HepG2 (cell line): ENCODE results near the gene LDLRAP1. TPM values are rescaled to one million over a fixed set of nuclear protein-coding genes. Genes with fewer than 3 reads are reported as not detected.

ENCODE experiments used
- ARNT2 ChIP-seq: sonication (generic); formaldehyde crosslinking; IDR thresholded peaks from 2 replicates; pipeline ENCODE4 v1.8.0; 2022; ENCODE audit warnings: mild to moderate bottlenecking, low read depth, missing genetic modification reagents, moderate library complexity
- ETV5 ChIP-seq: IDR thresholded peaks from 2 replicates; pipeline ENCODE4 v1.6.1; 2018; ENCODE audit warnings: missing biosample characterization, missing genetic modification reagents, inconsistent platforms, borderline replicate concordance
- GABPB1 ChIP-seq: IDR thresholded peaks from 2 replicates; pipeline ENCODE4 v1.6.1; 2016; ENCODE audit warnings: mild to moderate bottlenecking, missing genetic modification reagents, moderate library complexity, missing compliant biosample characterization
- GATAD2A ChIP-seq: IDR thresholded peaks from 2 replicates; pipeline ENCODE4 v1.6.1; 2016
- GFI1 ChIP-seq: sonication (generic); formaldehyde crosslinking; IDR thresholded peaks from 2 replicates; pipeline ENCODE4 v1.5.0; 2020; ENCODE audit warnings: missing genetic modification reagents, mild to moderate bottlenecking, borderline replicate concordance
- IRF2 ChIP-seq: IDR thresholded peaks from 2 replicates; pipeline ENCODE4 v1.6.1; 2018; ENCODE audit warnings: missing genetic modification reagents, missing compliant biosample characterization
- JDP2 ChIP-seq: sonication (generic); formaldehyde crosslinking; IDR thresholded peaks from 2 replicates; pipeline ENCODE4 v1.8.1; 2022; ENCODE audit warnings: missing genetic modification reagents, borderline replicate concordance
- MAFK ChIP-seq, 2 experiments: IDR thresholded peaks in 1 of 2; conservative IDR thresholded peaks in 1 of 2; 2 replicates each; pipeline ENCODE4 v1.6.1; 2011; ENCODE audit warnings: improper control_type of control experiment in 2 of 2, low read length in 2 of 2
- MTF2 ChIP-seq: sonication (generic); formaldehyde crosslinking; IDR thresholded peaks from 2 replicates; pipeline ENCODE4 v1.5.0; 2020; ENCODE audit warnings: missing genetic modification reagents, borderline replicate concordance
- PPARG ChIP-seq: conservative IDR thresholded peaks from 2 replicates; pipeline ENCODE4 v1.6.1; 2016; ENCODE audit warnings: missing biosample characterization, missing genetic modification reagents
- RFXANK ChIP-seq: IDR thresholded peaks from 2 replicates; pipeline ENCODE4 v1.6.1; 2016
- SP140L ChIP-seq: sonication (generic); formaldehyde crosslinking; IDR thresholded peaks from 2 replicates; pipeline ENCODE4 v1.4.0; 2020; ENCODE audit warnings: missing genetic modification reagents, borderline replicate concordance
- SPEN ChIP-seq: sonication (generic); formaldehyde crosslinking; IDR thresholded peaks from 2 replicates; pipeline ENCODE4 v1.5.1; 2020; ENCODE audit warnings: low read depth, mild to moderate bottlenecking, missing genetic modification reagents
- ZC3H4 ChIP-seq: sonication (generic); formaldehyde crosslinking; IDR thresholded peaks from 2 replicates; pipeline ENCODE4 v1.4.0; 2020; ENCODE audit warnings: missing genetic modification reagents, borderline replicate concordance
- ZFX ChIP-seq: sonication (generic); formaldehyde crosslinking; IDR thresholded peaks from 2 replicates; pipeline ENCODE4 v1.4.0; 2020; ENCODE audit warnings: mild to moderate bottlenecking, low read depth, missing genetic modification reagents, moderate library complexity
- ZIK1 ChIP-seq: sonication (generic); formaldehyde crosslinking; IDR thresholded peaks from 2 replicates; pipeline ENCODE4 v1.5.0; 2020; ENCODE audit warnings: mild to moderate bottlenecking, low read depth, missing genetic modification reagents, borderline replicate concordance
- ZNF251 ChIP-seq: sonication (generic); formaldehyde crosslinking; IDR thresholded peaks from 2 replicates; pipeline ENCODE4 v1.9.0; 2021; ENCODE audit warnings: mild to moderate bottlenecking, missing genetic modification reagents
- ZNF678 ChIP-seq: sonication (generic); formaldehyde crosslinking; IDR thresholded peaks from 2 replicates; pipeline ENCODE4 v1.4.0; 2020; ENCODE audit warnings: mild to moderate bottlenecking, missing genetic modification reagents
- ZZZ3 ChIP-seq: sonication (generic); formaldehyde crosslinking; IDR thresholded peaks from 2 replicates; pipeline ENCODE4 v1.4.0; 2020; ENCODE audit warnings: missing genetic modification reagents, mild to moderate bottlenecking, borderline replicate concordance
- polyA plus RNA-seq, 8 experiments: library from polyadenylated mRNA; depleted of rRNA in 3 of 8; stranded (reverse) in 7 of 8; unstranded in 1 of 8; fragments of >200 nt; fragmentation: Illumina TruSeq in 4 of 8; extraction: Trizol in 4 of 8; gene quantifications; 2 replicates each; pipeline versions ENCODE4 v1.2.1 to v1.2.3, GENCODE V29; 2011 to 2016; ENCODE audit warnings: low read depth in 4 of 8, missing spikeins in 1 of 8, mixed read lengths in 1 of 8; ENCODE audit not compliant: insufficient read depth in 1 of 8
- total RNA-seq, 5 experiments: library from RNA; depleted of rRNA; stranded (reverse); fragments of >200 nt; fragmentation: Illumina TruSeq; extraction: Trizol; gene quantifications; 2 replicates each; pipeline ENCODE4 v1.2.3, GENCODE V29; 2016; ENCODE audit warnings: low read depth in 1 of 5
- TF ChIP-seq, protein P1 (sequence below): sonication (generic); formaldehyde crosslinking; conservative IDR thresholded peaks from 2 replicates; pipeline ENCODE4 v1.4.0; 2020; ENCODE audit warnings: missing genetic modification reagents
- TF ChIP-seq, protein P2 (sequence below): sonication (generic); formaldehyde crosslinking; IDR thresholded peaks from 2 replicates; pipeline ENCODE4 v1.4.0; 2020; ENCODE audit warnings: missing genetic modification reagents
- TF ChIP-seq, protein P3 (sequence below): sonication (generic); formaldehyde crosslinking; IDR thresholded peaks from 2 replicates; pipeline ENCODE4 v1.8.0; 2022; ENCODE audit warnings: mild to moderate bottlenecking, missing genetic modification reagents, moderate library complexity
- TF ChIP-seq, protein P4 (sequence below): sonication (generic); formaldehyde crosslinking; IDR thresholded peaks from 2 replicates; pipeline ENCODE4 v1.4.0; 2020; ENCODE audit warnings: missing genetic modification reagents

Gene LDLRAP1
- total and polyA plus RNA-seq, 2 of the 13 experiments (the other 11 are each of a cell fraction or from before 2014, with no cell fraction given): 7.2 to 12.1 TPM

DNA sequence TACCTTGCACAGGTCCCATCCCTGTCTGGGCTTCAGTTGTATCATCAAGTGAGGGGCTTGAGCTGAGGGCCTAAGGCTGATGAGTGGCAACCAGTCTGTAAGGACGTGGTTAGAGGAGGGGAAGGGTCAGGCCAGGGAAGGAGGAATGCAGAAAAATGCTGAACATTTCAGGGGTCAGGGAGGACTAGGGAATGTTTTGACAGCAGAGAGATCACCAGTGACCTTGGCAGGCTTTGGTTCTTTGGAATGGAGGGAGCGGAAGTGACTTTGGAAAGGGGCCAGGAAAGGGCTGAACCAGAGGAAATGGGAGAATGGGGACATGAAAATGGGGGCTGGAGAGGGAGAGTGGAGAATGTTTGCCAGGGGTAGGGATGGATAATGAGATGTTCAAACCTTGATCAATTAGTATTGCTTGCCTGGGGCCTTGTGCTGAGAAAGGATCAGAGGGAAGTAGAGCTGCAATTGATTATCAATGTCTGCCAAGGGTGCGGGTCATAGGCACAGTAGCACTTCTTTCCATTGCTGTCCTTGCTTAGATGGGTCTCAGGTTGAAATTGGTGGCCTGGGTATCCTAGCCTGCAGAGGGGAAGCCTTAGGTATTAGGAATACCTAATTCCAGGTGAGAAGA, 7.4 kb downstream of the LDLRAP1 start (continued):
- no peak for TF ChIP-seq MTF2 (CRISPR knock-in tag)
- no peak for TF ChIP-seq ZNF251 (CRISPR knock-in tag)
- TF ChIP-seq IRF2 (CRISPR knock-in tag): peak; percentile 31; the same call in 1 of the 2 replicates
- TF ChIP-seq JDP2 (CRISPR knock-in tag): no peak
- peak; percentile 66 for TF ChIP-seq GATAD2A (CRISPR knock-in tag)
- TF ChIP-seq MAFK (conservative IDR thresholded peaks at IDR 0.05 in 1 of 2, IDR thresholded peaks at IDR 0.05 in 1 of 2; ENCODE audit: low read length in 2 of 2): no peak
- no peak for TF ChIP-seq ZZZ3 (CRISPR knock-in tag)
- TF ChIP-seq, protein P1, sequence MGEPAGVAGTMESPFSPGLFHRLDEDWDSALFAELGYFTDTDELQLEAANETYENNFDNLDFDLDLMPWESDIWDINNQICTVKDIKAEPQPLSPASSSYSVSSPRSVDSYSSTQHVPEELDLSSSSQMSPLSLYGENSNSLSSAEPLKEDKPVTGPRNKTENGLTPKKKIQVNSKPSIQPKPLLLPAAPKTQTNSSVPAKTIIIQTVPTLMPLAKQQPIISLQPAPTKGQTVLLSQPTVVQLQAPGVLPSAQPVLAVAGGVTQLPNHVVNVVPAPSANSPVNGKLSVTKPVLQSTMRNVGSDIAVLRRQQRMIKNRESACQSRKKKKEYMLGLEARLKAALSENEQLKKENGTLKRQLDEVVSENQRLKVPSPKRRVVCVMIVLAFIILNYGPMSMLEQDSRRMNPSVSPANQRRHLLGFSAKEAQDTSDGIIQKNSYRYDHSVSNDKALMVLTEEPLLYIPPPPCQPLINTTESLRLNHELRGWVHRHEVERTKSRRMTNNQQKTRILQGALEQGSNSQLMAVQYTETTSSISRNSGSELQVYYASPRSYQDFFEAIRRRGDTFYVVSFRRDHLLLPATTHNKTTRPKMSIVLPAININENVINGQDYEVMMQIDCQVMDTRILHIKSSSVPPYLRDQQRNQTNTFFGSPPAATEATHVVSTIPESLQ (CRISPR knock-in tag): no peak
- TF ChIP-seq, protein P2, sequence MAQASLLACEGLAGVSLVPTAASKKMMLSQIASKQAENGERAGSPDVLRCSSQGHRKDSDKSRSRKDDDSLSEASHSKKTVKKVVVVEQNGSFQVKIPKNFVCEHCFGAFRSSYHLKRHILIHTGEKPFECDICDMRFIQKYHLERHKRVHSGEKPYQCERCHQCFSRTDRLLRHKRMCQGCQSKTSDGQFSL (CRISPR knock-in tag): no peak
- TF ChIP-seq RFXANK (CRISPR knock-in tag): no peak
- TF ChIP-seq, protein P3, sequence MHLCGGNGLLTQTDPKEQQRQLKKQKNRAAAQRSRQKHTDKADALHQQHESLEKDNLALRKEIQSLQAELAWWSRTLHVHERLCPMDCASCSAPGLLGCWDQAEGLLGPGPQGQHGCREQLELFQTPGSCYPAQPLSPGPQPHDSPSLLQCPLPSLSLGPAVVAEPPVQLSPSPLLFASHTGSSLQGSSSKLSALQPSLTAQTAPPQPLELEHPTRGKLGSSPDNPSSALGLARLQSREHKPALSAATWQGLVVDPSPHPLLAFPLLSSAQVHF (CRISPR knock-in tag): no peak
- peak; percentile 40; the same call in 1 of the 2 replicates for TF ChIP-seq GABPB1
- TF ChIP-seq ZFX: no peak; the same call in 1 of the 2 replicates
- no peak for TF ChIP-seq ARNT2 (CRISPR knock-in tag)
- peak; percentile 87; the same call in 1 of the 2 replicates for TF ChIP-seq ETV5 (CRISPR knock-in tag)
- no peak for TF ChIP-seq ZC3H4 (CRISPR knock-in tag)
- no peak for TF ChIP-seq ZNF678 (CRISPR knock-in tag)
- TF ChIP-seq GFI1 (CRISPR knock-in tag): no peak
- no peak for TF ChIP-seq ZIK1 (CRISPR knock-in tag)
- no peak for TF ChIP-seq SP140L (CRISPR knock-in tag)
- peak; percentile 84 for TF ChIP-seq PPARG
- TF ChIP-seq SPEN (CRISPR knock-in tag): peak; percentile 52; the same call in 1 of the 2 replicates
- TF ChIP-seq, protein P4, sequence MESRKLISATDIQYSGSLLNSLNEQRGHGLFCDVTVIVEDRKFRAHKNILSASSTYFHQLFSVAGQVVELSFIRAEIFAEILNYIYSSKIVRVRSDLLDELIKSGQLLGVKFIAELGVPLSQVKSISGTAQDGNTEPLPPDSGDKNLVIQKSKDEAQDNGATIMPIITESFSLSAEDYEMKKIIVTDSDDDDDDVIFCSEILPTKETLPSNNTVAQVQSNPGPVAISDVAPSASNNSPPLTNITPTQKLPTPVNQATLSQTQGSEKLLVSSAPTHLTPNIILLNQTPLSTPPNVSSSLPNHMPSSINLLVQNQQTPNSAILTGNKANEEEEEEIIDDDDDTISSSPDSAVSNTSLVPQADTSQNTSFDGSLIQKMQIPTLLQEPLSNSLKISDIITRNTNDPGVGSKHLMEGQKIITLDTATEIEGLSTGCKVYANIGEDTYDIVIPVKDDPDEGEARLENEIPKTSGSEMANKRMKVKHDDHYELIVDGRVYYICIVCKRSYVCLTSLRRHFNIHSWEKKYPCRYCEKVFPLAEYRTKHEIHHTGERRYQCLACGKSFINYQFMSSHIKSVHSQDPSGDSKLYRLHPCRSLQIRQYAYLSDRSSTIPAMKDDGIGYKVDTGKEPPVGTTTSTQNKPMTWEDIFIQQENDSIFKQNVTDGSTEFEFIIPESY (CRISPR knock-in tag): no peak
